ENCODE results near the gene COMMD1. TPM values are rescaled to one million over a fixed set of nuclear protein-coding genes. Genes with fewer than 3 reads are reported as not detected.

COMMD1 gene
- total and polyA plus RNA-seq, 2 donors (not counting 3 experiments of a cell fraction or from before 2014, with no cell fraction given) = 39.5 to 57.1 TPM

GRCh38 chr2:62042400-62042799 is 136.9 kb downstream of the COMMD1 start:
- CTCF ChIA-PET = interaction anchor here (1.7 to 2.3 kb wide), 2 partner anchors 10 kb away, joined by 3 to 6 read pairs; no protein-coding TSS in a partner anchor

More at GRCh38 chr2:62042400-62042799, 136.9 kb downstream of the COMMD1 start:
- TF ChIP-seq EZH2 (IDR thresholded peaks at IDR 0.05; ENCODE audit: borderline replicate concordance, low read depth, low read length, severe bottlenecking) = no peak
- TF ChIP-seq MYC (IDR thresholded peaks at IDR 0.05; ENCODE audit: low read depth, low read length) = no peak
- TF ChIP-seq GATA2 (IDR thresholded peaks at IDR 0.05; ENCODE audit: insufficient read depth, insufficient read length, low read depth, low read length) = no peak
- TF ChIP-seq JUN (IDR thresholded peaks at IDR 0.05; ENCODE audit: borderline replicate concordance, insufficient read depth, insufficient read length, low read depth) = no peak
- no peak for TF ChIP-seq POLR2A (IDR thresholded peaks at IDR 0.05; ENCODE audit: low read depth, low read length)
- no peak for TF ChIP-seq FOS (IDR thresholded peaks at IDR 0.05; ENCODE audit: borderline replicate concordance, insufficient read depth, low read length)
- TF ChIP-seq CTCF (IDR thresholded peaks at IDR 0.05; ENCODE audit: extremely low read depth in 1 of 2, insufficient read depth in 1 of 2, low read depth in 1 of 2, low read length in 2 of 2) = no peak
- no peak for TF ChIP-seq POLR2AphosphoS5 (IDR thresholded peaks at IDR 0.05; ENCODE audit: insufficient read depth, low read depth, low read length)
- TF ChIP-seq MAX (IDR thresholded peaks at IDR 0.05; ENCODE audit: insufficient read depth, insufficient read length) = no peak
- dilution Hi-C loops (cut with MboI; ENCODE audit: extremely low pct_ligation_motif_present, low sequenced_read_pairs) (no loop called here), intact Hi-C loops (cut with micrococcal nuclease) (no loop called here)
- DNase-seq (ENCODE audit: low read depth, low spot score) (no peak), FAIRE-seq (no peak)
- Histone ChIP-seq H3K9ac (replicated peaks; ENCODE audit: extremely low read depth, insufficient read depth, low read length) (no peak overlapping the region), H4K20me1 (replicated peaks; ENCODE audit: control insufficient read depth, extremely low read depth, insufficient read depth, low read length) (no peaks in the 10 kb centered on the region), H3K4me3 (replicated peaks in 1 of 3; ENCODE audit: insufficient read depth in 1 of 3, low read depth in 1 of 3, low read length in 3 of 3) (no peak overlapping the region), H3K79me2 (ENCODE audit: control insufficient read depth, insufficient read depth, low read length) (no peaks in the 10 kb centered on the region), H2AFZ (ENCODE audit: low read depth, low read length) (no peak overlapping the region), H3K27me3 (ENCODE audit: control insufficient read depth in 2 of 2, insufficient read depth in 2 of 2, low read length in 2 of 2) (no peaks in the 10 kb centered on the region), H3K36me3 (ENCODE audit: control insufficient read depth in 2 of 2, extremely low read depth in 1 of 2, insufficient read depth in 2 of 2, low read length in 2 of 2) (no peaks in the 10 kb centered on the region), H3K4me2 (ENCODE audit: insufficient read depth, low read length) (no peak overlapping the region), H3K9me1 (replicated peaks; ENCODE audit: control insufficient read depth, extremely low read depth, insufficient read depth, low read length) (no peaks in the 10 kb centered on the region), H3K27ac (ENCODE audit: insufficient read depth, low read depth, low read length) (no peak overlapping the region), H3K9me3 (replicated peaks; ENCODE audit: control insufficient read depth, insufficient read depth, low read length) (no peaks in the 10 kb centered on the region), H3K4me1 (ENCODE audit: control insufficient read depth, extremely low read depth, insufficient read depth, low read length) (no peaks in the 10 kb centered on the region)
- BruUV-seq (replicated peaks) = no TSS peak
- POLR2A ChIA-PET = no interaction called here
